Ishikawa (cell line): ENCODE measurements around the gene ATF7.

Source experiments
- CREB1 ChIP-seq: IDR thresholded peaks from 2 replicates; pipeline ENCODE4 v1.6.1; 2012; ENCODE audit warnings: low read depth
- EP300 ChIP-seq: IDR thresholded peaks from 2 replicates; pipeline ENCODE4 v1.6.1; 2012; ENCODE audit warnings: borderline replicate concordance

- TF ChIP-seq CREB1, result no peak
- no peak for TF ChIP-seq EP300
Measured at GRCh38 chr12:53551889-53552291, 74.3 kb downstream of the ATF7 start.
